Kidney epithelial cell (primary cell): Measurements from ENCODE around the gene GJB5. TPM values are rescaled to one million over a fixed set of nuclear protein-coding genes. Genes with fewer than 3 reads are reported as not detected.

Source experiments
- DNase-seq: peaks from one replicate; pipeline ENCODE4 v3.0.0-alpha.2; 2010; ENCODE audit warnings: low read depth
- H3K27me3 ChIP-seq: 2 replicates; pipeline ENCODE4 v1.6.0; 2011; ENCODE audit warnings: low read length; ENCODE audit not compliant: control insufficient read depth, insufficient read depth
- H3K36me3 ChIP-seq: 2 replicates; pipeline ENCODE4 v1.5.1; 2011; ENCODE audit warnings: low read length; ENCODE audit not compliant: control insufficient read depth, insufficient read depth
- H3K4me3 ChIP-seq: 2 replicates; pipeline ENCODE4 v1.5.1; 2011; ENCODE audit warnings: low read depth, mild to moderate bottlenecking, control low read depth, low read length
- total RNA-seq: library from RNA; depleted of rRNA; stranded (reverse); fragments of >200 nt; gene quantifications from 2 replicates; pipeline ENCODE4 v1.2.3, GENCODE V29; 2015
- TF ChIP-seq, protein P1 (sequence below): IDR thresholded peaks from 2 replicates; pipeline ENCODE4 v1.5.1; 2011; ENCODE audit warnings: mild to moderate bottlenecking, moderate library complexity, low read length, control low read depth, inconsistent platforms; ENCODE audit not compliant: insufficient read depth, poor library complexity, severe bottlenecking

GJB5 gene
- total RNA-seq, 1 donor from 2014 or later = not detected

DNA sequence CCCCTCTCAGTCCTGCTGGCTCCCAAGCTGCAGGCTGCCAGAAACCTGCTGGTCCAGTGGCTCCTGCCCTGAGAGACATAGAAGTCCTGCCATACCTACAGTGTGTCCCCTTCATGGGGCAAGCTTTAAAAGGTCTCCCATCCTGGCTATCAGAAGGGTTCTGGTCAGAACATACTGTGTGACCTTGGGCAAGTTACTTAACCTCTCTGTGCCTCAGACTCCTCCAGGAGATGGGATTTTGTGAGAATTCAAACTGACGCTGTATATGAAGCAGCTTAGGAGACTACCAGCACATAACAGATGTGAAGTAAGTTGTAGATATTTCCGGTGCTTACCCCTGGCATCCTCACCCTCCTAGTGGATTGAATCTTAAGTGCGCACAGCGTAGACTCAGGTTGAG, 8.7 kb upstream of the GJB5 start:
- TF ChIP-seq, protein P1, sequence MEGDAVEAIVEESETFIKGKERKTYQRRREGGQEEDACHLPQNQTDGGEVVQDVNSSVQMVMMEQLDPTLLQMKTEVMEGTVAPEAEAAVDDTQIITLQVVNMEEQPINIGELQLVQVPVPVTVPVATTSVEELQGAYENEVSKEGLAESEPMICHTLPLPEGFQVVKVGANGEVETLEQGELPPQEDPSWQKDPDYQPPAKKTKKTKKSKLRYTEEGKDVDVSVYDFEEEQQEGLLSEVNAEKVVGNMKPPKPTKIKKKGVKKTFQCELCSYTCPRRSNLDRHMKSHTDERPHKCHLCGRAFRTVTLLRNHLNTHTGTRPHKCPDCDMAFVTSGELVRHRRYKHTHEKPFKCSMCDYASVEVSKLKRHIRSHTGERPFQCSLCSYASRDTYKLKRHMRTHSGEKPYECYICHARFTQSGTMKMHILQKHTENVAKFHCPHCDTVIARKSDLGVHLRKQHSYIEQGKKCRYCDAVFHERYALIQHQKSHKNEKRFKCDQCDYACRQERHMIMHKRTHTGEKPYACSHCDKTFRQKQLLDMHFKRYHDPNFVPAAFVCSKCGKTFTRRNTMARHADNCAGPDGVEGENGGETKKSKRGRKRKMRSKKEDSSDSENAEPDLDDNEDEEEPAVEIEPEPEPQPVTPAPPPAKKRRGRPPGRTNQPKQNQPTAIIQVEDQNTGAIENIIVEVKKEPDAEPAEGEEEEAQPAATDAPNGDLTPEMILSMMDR = no peak
- H3K4me3 ChIP-seq = no peak overlapping the region
- DNase-seq = no peak
- no peaks in the 10 kb centered on the region for H3K27me3 ChIP-seq
- no peaks in the 10 kb centered on the region for H3K36me3 ChIP-seq

DNA sequence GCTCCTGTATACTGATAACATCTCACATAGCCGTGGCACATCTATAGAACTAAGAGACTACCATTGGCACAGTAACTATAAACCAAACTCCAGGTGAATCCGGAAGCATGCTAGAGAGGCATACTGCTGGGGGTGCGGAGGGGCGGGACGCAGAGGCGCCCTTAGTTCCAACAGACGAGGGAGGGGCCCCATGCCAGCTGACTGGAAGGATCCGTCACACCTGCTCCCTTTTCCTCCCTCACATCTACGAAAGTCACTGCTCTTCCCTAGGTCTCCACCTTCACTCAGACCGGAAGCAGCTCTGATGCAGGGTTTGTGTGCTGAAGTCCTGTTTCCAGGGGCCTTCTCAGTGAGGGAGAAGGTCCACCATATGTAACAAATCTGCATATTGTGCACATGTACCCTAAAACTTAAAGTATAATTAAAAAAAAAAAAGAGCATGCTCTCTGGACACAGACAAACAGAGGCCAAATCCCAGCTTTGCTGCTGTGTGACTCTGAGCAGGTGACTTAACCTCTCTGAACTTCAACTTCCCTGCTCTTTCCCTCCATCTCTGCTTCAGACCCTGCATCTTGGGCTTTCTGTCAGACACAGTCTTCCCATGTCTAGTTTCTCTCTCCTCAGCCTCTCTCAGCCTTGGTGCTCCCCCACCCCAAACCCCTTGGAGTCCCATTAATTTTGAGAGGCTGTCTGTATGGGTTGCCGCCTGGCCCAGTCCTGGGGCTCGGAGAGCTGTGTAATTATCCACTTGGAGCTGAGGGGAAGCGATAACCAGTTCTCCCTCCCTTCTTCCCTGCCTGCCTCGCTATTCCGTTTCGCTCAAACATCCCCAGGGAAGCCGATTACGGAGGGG, 7.8 kb upstream of the GJB5 start:
- Histone ChIP-seq H3K36me3 (no peaks in the 10 kb centered on the region), H3K27me3 (no peaks in the 10 kb centered on the region), H3K4me3 (no peak overlapping the region)
- TF ChIP-seq, protein P1 = no peak
- DNase-seq = no peak

DNA sequence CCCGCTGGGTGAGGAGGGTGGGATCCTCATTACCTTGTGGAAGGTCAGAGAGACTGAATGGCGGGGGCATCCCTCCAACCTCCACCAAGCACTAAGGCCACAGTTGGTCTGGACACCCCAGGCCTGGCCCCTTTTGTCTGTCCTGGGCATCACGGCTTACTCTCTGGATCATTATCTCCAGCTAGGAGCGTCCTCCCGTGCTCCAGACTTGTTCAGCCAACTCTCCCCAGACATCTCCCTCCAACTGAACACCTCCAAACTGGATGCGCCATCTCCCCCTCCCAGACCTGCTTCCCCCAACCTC, 7.3 kb upstream of the GJB5 start:
- DNase-seq = no peak
- H3K27me3 ChIP-seq = no peaks in the 10 kb centered on the region
- no peak overlapping the region for H3K4me3 ChIP-seq
- TF ChIP-seq, protein P1 = no peak
- no peaks in the 10 kb centered on the region for H3K36me3 ChIP-seq

DNA sequence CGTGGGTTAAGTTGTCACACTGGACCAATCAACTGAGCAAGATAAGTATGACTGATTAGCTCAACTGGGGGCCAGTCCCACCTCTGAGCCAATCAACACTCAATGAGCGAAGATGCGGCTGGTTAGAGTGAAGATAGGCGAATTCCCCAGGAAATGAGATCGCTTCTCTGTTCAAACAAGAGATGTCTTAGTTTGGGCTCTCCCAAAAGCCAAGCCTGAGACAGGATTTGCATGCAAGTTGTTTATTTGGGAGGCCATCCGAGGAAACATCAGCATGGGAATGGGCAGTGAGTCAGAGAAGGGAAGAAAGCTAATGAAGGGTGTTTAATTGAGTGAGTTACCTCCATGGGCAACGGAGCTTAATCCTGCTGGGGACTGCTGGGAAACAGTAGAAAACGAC, 4.9 kb upstream of the GJB5 start:
- DNase-seq = no peak
- Histone ChIP-seq H3K4me3 (no peak overlapping the region), H3K27me3 (no peaks in the 10 kb centered on the region), H3K36me3 (no peaks in the 10 kb centered on the region)
- TF ChIP-seq, protein P1 = no peak

DNA sequence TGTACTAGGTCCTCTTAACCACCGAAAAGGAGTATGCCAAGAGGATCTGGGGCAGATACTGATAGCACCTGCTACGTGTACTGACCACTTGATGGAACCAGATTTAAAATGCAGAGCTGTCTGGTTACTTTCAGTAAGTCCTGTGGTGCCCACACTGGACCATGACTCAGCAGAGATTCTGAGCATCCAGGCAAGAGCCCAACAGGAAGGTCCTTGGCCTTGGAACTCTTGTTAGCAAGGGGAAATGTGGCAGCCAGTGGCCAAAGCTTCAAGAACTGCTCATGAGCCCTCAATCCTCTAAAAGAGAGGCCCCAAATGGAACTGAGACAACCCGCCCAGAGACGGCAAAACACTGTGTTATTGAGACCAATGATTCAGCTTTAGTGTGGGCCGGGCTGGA, 4.2 kb upstream of the GJB5 start:
- TF ChIP-seq, protein P1 = no peak
- H3K27me3 ChIP-seq = no peaks in the 10 kb centered on the region
- no peaks in the 10 kb centered on the region for H3K36me3 ChIP-seq
- no peak overlapping the region for H3K4me3 ChIP-seq
- DNase-seq = no peak

DNA sequence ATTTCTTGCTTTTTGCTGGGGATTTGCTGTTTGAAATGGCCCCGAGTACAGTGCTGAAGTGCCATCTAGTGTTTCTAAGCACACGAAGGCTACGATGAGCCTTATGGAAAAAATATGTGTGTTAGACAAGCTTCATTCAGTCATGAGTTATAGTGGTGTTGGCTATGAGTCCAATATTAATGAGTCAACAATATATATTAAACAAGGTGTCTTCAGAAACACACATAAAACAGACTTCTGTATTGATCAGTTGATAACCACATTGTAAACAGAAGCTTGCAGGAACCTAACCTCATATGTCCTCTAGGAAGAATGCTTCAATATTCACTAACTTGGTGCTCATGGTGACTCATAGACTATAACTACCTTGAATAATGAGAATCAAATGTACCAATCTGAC, 1.7 kb upstream of the GJB5 start:
- TF ChIP-seq, protein P1 = no peak
- Histone ChIP-seq H3K27me3 (no peaks in the 10 kb centered on the region), H3K4me3 (no peak overlapping the region), H3K36me3 (no peaks in the 10 kb centered on the region)
- no peak for DNase-seq
